HG03039 (cell line): ENCODE measurements around the gene ISCA1.

Experiments
- ATAC-seq: cut with Tn5 transposase; IDR thresholded peaks from one replicate; pipeline ENCODE4 v1.9.1; 2021; ENCODE audit warnings: mild to moderate bottlenecking, moderate library complexity; ENCODE audit not compliant: unreplicated experiment

Gene ISCA1

DNA sequence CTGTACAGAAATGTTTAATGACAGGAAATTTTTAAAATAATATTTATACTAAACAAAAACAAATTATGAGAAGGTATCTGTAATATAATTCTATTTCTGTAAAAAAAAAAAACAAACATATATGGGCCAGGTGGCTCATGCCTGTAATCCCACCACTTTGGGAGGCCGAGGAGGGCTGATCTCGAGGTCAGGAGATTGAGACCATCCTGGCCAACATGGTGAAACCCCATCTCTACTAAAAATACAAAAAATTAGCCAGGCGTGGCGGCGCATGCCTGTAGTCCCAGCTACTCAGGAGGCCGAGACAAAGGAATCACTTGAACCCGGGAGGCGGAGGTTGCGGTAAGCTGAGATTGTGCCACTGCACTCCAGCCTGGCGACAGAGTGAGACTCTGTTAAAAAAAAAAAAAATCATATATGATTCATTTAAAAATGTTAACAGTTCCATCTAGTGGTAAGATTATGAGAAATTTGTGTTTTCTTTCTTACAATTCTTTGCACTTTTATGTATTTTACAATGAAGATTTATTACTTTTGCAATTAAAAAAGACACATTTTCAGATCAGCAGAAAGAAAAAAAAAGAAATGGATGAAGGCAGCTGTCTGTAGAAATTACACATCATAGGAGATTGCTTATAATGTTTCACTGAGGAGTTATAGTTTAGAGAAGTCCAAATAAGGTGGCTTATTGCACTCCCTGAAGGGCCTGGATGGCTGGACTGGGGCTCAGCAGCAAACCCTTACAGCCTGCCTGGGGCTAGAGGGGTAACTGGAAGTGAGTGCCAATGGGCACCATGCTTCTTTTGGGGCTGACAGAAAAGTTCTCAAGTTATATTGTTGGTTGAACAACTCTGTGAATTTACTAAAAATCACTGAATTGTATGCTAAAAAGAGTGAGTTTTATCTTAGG lies 43.2 kb downstream of the ISCA1 start:
- ATAC-seq = no peak

DNA sequence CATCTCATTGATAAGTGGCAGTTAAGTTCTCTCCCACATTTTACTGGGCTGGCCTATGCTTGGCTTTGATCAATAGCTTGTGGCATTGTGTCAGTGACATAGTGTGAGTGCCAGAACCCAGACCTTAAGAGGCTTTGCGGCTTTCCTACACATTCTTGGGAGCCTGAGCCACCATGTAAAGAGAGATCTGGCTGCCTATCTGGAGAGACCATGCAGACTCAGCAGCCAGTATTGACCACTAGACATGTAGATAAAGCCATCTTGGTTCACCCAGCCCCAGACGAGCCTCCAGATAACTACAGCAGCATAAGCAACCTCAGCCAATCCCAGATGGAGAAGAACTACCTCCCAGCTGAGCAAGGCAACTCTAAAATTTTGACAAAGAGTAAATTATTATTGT lies 51.5 kb downstream of the ISCA1 start:
- no peak for ATAC-seq

DNA sequence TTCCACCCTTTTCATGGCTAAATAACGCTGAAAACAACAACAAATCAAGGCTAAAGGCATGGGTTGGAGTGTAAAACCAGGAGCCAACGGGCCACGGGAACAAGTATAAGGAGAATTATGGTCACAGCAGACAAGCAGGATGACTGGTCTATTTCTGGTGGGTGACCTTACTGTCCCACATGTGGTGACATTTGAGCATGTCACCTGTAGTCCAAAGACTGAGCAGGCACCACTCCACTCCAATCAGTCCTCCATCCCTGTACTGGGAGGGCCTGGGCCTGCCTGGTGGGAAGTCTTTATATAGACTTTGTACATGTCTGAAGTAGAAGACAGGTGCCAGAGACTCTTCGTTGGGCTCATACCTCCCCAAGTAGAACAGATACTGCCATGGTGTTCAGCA lies 59.7 kb downstream of the ISCA1 start:
- no peak for ATAC-seq

GRCh38 chr9:86219606-86220005 lies 62.7 kb downstream of the ISCA1 start:
- no peak for ATAC-seq

- no peak for ATAC-seq
Observed at GRCh38 chr9:86217076-86217755, 65.1 kb downstream of the ISCA1 start.
